Measurements from ENCODE around the gene EVI5. TPM values are rescaled to one million over a fixed set of nuclear protein-coding genes. Genes with fewer than 3 reads are reported as not detected.
"Not testable (repeated sequence)": the region's sequence is repeated elsewhere in the genome, so short reads cannot be mapped to it uniquely, and the experiment has no call there.

EVI5 gene
- total RNA-seq, 1 donor from 2014 or later: 1.4 TPM

DNA sequence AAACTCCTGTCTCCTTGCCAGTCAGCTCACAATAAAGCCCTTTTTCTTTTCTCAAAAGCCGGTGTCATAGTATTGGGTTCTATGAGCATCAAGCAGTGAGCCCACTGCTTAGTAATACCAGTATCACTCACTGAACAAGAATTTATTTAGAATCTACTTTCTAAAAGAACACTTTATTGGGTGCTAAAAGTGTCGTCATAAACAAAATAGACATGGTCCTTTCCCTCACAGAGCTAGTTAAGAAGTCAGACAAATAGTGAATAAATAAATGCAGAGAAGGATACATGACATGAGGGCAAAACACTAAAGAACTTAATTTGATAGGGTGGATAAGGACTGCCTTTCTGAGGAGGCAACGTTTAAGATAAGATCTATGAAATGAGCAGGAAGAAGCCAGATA, 32.2 kb downstream of the EVI5 start:
- intact Hi-C loops (cut with micrococcal nuclease): no loop called here

DNA sequence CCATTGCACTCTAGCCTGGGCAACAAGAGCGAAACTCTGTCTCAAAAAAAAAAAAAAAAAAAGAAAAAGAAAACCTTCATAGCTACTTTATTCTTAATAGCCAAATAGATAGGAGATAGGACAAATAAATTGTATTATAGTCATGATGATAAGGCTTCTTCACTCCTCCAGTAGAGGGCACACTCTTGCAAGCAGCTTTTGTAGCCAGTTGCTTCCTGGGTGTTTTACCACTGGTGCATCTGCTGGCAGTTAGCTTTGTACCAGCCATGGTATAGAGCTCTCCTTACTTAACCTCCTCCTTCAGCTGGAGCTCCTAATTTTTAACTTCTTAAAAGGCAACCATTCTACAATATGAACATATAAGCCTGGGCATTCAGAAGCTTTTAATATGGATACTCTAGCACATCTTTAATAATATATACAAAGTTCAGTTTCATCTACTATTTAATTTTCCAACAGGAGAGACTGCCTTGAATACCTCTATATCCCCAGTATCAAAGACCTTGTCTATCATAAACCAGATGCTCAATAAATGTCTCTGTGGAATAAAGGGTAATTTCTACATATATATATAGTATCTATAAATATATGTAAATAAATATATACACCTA, 35.8 kb downstream of the EVI5 start:
- intact Hi-C loops (cut with micrococcal nuclease): loop anchor here (1.0 to 5.0 kb wide), 4 partner anchors 35 to 313 kb away; no protein-coding TSS in a partner anchor

- intact Hi-C loops (cut with micrococcal nuclease): loop anchor here (5.0 kb wide), 1 partner anchor 314 kb away; no protein-coding TSS in a partner anchor
Observed at GRCh38 chr1:92748138-92748537, 36.8 kb downstream of the EVI5 start.

DNA sequence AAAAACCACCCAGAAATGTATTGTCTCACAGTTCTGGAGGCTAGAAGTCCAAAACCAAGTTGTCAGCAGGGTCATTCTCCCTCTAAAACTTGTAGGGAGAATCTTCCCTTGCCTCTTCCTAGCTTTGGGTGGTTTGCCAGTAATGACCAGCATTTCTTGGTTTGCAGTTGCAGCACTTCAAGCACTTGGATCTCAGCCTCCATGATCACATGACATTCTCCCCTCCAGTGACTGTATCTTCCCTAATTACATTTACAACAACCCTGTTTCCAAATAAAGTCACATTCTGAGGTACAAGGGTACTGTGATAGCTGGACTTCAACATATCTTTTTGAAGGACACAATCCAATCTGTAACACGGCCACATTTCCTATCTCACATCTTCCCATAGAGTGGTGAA, 37.2 kb downstream of the EVI5 start:
- intact Hi-C loops (cut with micrococcal nuclease): loop anchor here (5.0 kb wide), 1 partner anchor 315 kb away; no protein-coding TSS in a partner anchor

- intact Hi-C loops (cut with micrococcal nuclease): loop anchor here (5.0 kb wide), 1 partner anchor 316 kb away; no protein-coding TSS in a partner anchor
Observed at GRCh38 chr1:92746255-92746654, 38.7 kb downstream of the EVI5 start.

- intact Hi-C loops (cut with micrococcal nuclease): no loop called here
Observed at GRCh38 chr1:92743221-92743620, 41.7 kb downstream of the EVI5 start.

- intact Hi-C loops (cut with micrococcal nuclease): no loop called here
Observed at GRCh38 chr1:92739669-92740524, 45.0 kb downstream of the EVI5 start.

DNA sequence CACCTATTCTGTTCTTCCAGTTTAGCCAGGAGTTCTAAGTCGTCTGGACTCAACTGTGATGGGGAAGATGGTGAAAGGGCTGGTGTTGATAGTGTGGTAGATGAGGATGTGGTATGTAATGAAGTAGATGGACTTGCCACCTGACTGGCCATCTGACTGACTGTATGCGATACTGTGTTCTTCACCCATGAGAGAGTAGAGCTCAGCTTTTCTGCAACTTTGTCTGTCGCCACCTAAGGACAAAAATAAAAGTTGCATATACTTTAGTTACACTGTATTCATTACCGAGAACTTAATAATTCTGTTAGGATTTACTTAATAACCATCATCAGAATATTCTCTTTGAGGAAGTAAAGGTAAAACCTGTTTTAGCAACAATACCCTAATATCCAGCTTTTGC, 48.5 kb downstream of the EVI5 start:
- intact Hi-C loops (cut with micrococcal nuclease): no loop called here

- intact Hi-C loops (cut with micrococcal nuclease): no loop called here
Observed at GRCh38 chr1:92730476-92730875, 54.4 kb downstream of the EVI5 start.

DNA sequence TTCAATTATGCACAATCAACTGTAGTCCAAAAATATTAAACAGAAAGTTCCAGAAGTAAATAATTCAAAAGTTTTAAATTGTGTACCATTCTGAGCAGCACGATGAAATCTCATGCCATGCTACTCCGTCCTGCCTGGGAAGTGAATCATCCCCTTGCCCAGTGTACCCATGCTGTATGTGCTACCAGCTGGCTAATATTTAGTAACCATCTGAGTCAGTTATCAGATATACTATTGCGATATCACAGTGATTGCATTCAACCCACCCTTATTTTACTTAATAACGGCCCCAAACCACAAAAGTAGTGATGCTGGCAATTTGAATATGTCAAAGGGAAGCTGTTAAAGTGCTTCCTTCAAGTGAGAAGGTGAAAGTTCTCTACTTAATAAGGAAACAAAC, 56.2 kb downstream of the EVI5 start:
- intact Hi-C loops (cut with micrococcal nuclease): no loop called here

DNA sequence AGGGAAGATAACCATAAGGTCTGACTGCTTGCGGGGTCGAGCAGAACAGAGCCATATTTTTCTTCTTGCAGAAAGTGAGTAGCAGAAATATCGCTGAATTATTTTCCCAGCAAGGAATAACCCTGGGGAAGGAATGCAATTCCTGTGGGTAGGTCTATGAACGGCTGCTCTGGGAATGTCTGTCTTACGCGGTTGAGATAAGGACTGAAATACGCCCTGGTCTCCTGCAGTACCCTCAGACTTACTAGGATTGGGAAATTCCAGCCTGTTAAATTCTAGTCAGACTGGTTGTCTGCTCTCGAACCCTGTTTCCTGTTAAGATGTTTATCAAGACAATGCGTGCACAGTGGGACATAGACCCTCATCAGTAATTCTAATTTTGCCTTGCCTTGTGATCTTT, 61.2 kb downstream of the EVI5 start:
- intact Hi-C loops (cut with micrococcal nuclease): not testable (repeated sequence)

DNA sequence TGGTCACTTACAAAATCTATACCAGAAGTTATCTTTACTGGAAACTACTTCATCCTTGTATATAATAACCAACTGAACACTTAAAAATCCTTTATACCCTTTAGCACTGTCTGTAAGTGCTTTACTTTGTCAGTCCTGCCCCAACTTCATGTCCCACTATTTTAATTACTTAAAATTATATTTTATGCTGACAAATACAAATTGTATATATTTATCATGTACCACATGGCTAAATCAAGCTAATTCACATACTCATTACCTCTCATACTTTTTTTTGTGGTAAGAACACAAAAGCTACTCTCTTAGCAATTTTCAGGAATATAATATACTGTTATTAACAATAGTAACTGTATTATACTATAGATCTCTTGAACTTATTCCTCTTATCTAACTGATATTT, 63.0 kb downstream of the EVI5 start:
- intact Hi-C loops (cut with micrococcal nuclease): no loop called here

DNA sequence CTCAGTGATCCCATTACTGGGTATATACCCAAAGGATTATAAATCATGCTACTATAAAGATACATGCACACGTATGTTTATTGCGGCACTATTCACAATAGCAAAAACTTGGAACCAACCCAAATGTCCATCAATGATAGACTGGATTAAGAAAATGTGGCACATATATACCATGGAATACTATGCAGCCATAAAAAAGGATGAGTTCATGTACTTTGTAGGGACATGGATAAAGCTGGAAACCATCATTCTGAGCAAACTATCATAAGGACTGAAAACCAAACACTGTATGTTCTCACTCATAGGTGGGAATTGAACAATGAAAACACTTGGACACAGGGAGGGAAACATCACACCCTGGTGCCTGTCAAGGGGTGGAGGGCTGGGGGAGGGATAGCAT, 63.8 kb downstream of the EVI5 start:
- intact Hi-C loops (cut with micrococcal nuclease): not testable (repeated sequence)

GRCh38 chr1:92715476-92715951, 69.4 kb downstream of the EVI5 start:
- intact Hi-C loops (cut with micrococcal nuclease): not testable (repeated sequence)

DNA sequence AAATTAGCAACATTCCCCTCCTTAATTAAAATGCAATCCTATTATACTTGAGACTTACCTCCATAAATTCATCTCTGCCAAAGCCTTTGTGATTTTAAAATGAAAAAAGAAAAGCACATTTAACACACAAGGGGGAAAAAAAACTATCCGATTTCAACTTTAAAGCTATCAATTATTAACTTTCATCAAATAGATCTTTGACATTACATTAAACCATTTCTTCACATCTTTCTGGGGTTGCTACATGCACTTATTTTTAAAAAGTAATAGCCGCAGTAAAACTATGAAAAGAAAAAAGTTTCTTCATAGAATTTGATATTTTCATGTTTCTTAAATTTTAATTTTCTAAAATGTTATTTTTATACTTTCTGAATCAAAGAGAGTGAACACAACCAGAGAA, 71.0 kb downstream of the EVI5 start:
- intact Hi-C loops (cut with micrococcal nuclease): no loop called here

GRCh38 chr1:92711473-92712165, 73.3 kb downstream of the EVI5 start:
- intact Hi-C loops (cut with micrococcal nuclease): no loop called here

GRCh38 chr1:92709738-92710137, 75.2 kb downstream of the EVI5 start:
- intact Hi-C loops (cut with micrococcal nuclease): no loop called here

DNA sequence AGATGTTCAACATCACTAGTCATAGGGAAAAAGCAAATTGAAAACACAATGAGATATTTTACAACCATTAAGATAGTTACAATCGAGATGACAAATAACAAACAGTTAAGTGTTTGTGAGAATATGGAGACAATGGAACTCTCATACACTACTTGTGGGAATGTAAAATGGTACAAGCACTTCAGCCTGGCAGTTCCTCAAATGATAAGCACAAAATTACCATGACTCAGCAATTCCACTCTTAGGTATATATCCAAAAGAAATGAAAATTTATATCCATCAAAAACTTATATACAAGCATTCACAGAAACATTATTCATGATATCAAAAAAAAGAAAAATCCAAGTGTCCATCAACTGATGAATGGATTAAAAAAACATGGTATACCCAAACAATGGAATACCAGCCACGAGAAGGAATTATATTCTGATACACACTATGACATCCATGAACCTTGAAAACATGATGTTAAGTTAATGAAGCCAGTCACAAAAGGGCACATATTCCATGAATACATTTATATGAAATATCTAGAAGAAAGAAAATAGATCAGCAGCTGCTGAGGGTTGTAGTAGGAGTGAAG, 76.4 kb downstream of the EVI5 start:
- intact Hi-C loops (cut with micrococcal nuclease): no loop called here

DNA sequence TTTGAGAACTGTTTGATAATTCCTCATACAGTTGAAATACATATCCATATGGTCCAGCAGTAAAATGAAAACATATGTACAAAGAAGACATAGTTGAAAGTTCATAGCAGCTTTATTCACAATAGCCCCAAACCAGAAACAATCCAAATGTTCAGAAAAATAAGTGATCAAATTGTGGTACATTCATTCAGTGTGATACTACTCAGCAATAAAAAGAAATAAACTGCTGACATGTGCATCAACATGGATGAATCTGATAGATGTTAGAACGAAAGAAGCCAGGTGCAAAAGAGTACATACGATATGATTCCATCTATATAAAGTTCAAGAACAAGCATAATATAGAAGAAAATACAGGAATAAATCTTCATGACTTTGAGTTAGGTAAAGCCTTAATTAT, 77.2 kb downstream of the EVI5 start:
- intact Hi-C loops (cut with micrococcal nuclease): no loop called here

DNA sequence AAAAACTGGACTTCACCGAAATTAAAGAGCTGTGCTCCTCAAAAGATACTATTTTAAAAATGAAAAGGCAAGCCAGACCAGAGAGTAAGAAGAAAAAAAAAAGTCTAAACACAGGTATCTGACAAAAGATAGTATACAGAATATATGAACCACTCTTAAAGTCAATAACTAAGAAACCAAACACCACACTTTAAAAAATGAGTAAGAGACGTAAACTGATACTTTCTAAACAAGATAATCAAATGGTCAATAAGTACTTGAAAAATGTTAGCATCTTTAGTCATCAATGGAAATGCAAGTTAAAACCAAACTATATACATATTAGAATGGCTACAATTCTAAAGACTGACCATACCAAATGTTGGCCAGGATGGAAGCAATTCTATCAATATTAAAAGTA, 77.6 kb downstream of the EVI5 start:
- intact Hi-C loops (cut with micrococcal nuclease): no loop called here

GRCh38 chr1:92705446-92705845, 79.5 kb downstream of the EVI5 start:
- intact Hi-C loops (cut with micrococcal nuclease): no loop called here

GRCh38 chr1:92701147-92701546, 83.8 kb downstream of the EVI5 start:
- intact Hi-C loops (cut with micrococcal nuclease): no loop called here
